Stimulated activated CD4-positive, alpha-beta T cell treated with anti-CD3 and anti-CD28 coated beads, Interleukin-1b, Interleukin-23, amount 100 ng/mL, for 4 hours (primary cell): ENCODE results near the gene CERCAM.
A peak's percentile ranks its signal among the peaks of the same experiment; 100 is the strongest.

Experiments
- DNase-seq, 2 donors: peaks; one replicate each; pipeline ENCODE4 v3.0.0-alpha.2; 2020; ENCODE audit warnings: low read depth in 2 of 2

Gene CERCAM

GRCh38 chr9:128456613-128457061, 36.0 kb downstream of the CERCAM start:
- DNase-seq, result peak; percentile 47 to 57

DNA sequence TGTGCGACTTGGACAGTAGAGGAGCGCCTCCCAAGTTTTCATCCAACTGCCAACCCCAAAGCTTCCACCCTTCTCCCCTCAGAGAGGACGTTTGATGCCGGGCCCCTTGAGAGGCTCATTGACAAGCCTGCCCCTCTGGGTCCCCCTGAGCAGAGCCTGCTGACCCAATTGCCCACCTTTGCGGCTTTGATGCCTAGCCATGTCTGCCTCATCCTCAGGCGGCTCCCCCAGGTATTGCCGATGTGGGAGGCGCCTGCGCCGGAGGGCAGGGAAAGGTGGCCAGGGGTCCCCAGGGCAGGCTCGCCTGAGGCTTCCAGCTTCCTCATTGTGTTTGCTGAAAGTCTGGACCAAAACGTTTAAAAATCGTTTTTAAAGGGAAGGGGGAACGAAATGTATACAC, 36.5 kb downstream of the CERCAM start:
- DNase-seq, result no peak

GRCh38 chr9:128459011-128459410, 38.4 kb downstream of the CERCAM start:
- no peak for DNase-seq

- DNase-seq, result no peak
Observed at GRCh38 chr9:128469070-128469469, 48.4 kb downstream of the CERCAM start.

- no peak for DNase-seq
Observed at GRCh38 chr9:128470560-128470959, 49.9 kb downstream of the CERCAM start.

DNA sequence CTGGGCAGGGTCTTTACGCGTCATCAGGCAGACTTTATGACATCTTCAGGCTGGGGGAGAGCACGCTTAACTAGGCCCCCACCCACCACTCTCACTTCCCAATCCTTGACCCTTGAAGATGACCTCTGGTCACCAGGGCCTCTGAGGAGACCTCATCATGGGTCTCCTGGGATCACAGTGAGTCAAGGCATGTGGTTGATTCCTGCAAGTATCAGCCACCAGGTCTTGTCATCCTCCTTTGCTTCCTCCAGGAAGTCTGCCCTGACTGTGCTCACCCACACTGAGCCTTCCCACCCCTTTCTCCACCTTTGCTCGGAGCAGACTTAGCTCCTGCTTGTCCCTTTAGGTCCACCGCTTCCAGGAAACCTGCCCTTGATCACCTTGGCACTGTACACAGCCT, 52.4 kb downstream of the CERCAM start:
- DNase-seq, result no peak

- DNase-seq, result no peak
Observed at GRCh38 chr9:128475867-128476266, 55.2 kb downstream of the CERCAM start.

DNA sequence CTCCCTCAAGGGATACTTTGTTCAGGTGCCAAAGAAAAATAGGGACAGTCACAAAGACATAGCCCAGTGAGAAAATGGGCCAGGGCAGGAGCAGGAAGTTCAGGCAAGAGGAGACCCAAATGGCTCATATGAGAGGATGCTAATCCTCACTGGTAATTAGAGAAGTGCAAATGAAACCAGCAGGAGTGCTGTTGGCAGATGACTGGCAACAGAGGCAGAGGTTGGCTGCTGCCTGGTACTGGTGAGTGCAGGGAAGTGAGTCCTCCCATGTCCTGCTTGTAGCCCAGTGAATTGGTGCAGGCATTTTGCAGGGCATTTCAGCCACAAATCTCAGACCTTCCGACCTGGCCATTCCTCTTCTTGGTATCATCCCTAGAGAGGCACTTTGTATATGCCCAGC, 58.6 kb downstream of the CERCAM start:
- no peak for DNase-seq

- DNase-seq, result no peak
Observed at GRCh38 chr9:128481561-128481960, 60.9 kb downstream of the CERCAM start.

DNA sequence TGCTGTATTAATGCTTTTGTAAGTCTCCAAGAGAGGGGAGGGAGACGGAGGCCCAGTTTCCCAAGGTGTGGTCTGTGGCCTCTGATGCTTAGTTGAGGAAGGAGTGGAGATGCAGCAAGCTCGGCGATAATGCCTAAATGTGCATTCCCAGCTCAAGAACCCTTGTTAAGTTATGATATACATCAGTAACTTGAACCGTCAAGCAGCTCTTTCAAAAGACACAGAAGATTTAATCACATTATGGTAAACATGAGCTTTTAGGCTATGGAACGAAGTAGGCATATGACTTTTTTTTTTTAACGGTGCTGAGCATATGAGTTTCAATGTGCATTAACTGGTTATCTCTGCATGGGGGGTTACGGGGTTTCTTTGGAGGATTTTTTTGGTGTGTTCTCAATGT, 61.5 kb downstream of the CERCAM start:
- no peak for DNase-seq

GRCh38 chr9:128484686-128485413, 64.2 kb downstream of the CERCAM start:
- no peak for DNase-seq

GRCh38 chr9:128485414-128485855, 64.8 kb downstream of the CERCAM start:
- DNase-seq, result no peak

GRCh38 chr9:128486201-128486600, 65.5 kb downstream of the CERCAM start:
- no peak for DNase-seq
